Tibial nerve (tissue), 4 donors: ENCODE data around the gene SLC51A. TPM values are rescaled to one million over a fixed set of nuclear protein-coding genes. Genes with fewer than 3 reads are reported as not detected.
A peak's percentile ranks its signal among the peaks of the same experiment; 100 is the strongest.

Experiments used
- DNase-seq, 2 donors: peaks; one replicate each; pipeline ENCODE4 v3.0.0-alpha.2; 2019; ENCODE audit warnings: low spot score in 2 of 2
- H3K27ac ChIP-seq, 4 donors: fragments of 200-600 bp; sonication (generic) in 3 of 4; one replicate each; pipeline ENCODE4 v1.5.1; 2017 to 2019; ENCODE audit warnings: mild to moderate bottlenecking in 1 of 4
- H3K27me3 ChIP-seq, 2 donors: fragments of 200-600 bp; sonication (generic) in 1 of 2; one replicate each; pipeline versions ENCODE4 v1.5.1 to v1.6.0; 2017 to 2019
- H3K36me3 ChIP-seq, 3 donors: fragments of 200-600 bp; sonication (generic); one replicate each; pipeline ENCODE4 v1.5.1; 2018 to 2019
- H3K4me1 ChIP-seq, 4 donors: fragments of 200-600 bp; sonication (generic) in 3 of 4; one replicate each; pipeline ENCODE4 v1.5.1; 2017 to 2019
- H3K4me3 ChIP-seq, 4 donors: fragments of 200-600 bp; sonication (generic) in 3 of 4; one replicate each; pipeline ENCODE4 v1.5.1; 2017 to 2019; ENCODE audit warnings: mild to moderate bottlenecking in 1 of 4, moderate library complexity in 1 of 4
- H3K9me3 ChIP-seq, 4 donors: fragments of 200-600 bp; sonication (generic) in 3 of 4; one replicate each; pipeline ENCODE4 v1.5.1; 2017 to 2019
- EP300 ChIP-seq, 2 donors: sonication (generic); formaldehyde crosslinking; IDR thresholded peaks; one replicate each; pipeline ENCODE4 v1.6.1; 2017; ENCODE audit warnings: antibody characterized with exemption in 2 of 2, mild to moderate bottlenecking in 1 of 2
- POLR2A ChIP-seq, 2 donors: fragments of 450-650 bp; IDR thresholded peaks; one replicate each; pipeline ENCODE4 v1.6.1; 2017; ENCODE audit warnings: antibody characterized with exemption in 2 of 2, mild to moderate bottlenecking in 2 of 2, moderate library complexity in 2 of 2
- WGBS, 2 donors: methylation state at CpG; one replicate each; pipeline ENCODE4 v1.1.5; 2018; 5-methylcytosine and 5-hydroxymethylcytosine counted together
- total RNA-seq, 4 donors: library from RNA; depleted of rRNA; stranded (reverse); fragments of >200 nt; gene quantifications; one replicate each; pipeline ENCODE4 v1.1.0, GENCODE V29; 2016
- TF ChIP-seq, protein P1 (sequence below), 5 experiments: fragments of 200-600 bp in 3 of 5; fragments of 450-650 bp in 2 of 5; sonication (generic) in 3 of 5; IDR thresholded peaks; one replicate each; pipeline ENCODE4 v1.5.1; 2016 to 2019; ENCODE audit warnings: antibody characterized with exemption in 5 of 5, mild to moderate bottlenecking in 3 of 5, moderate library complexity in 2 of 5

SLC51A gene
- total RNA-seq, 4 donors from 2014 or later, result 0.30 to 0.66 TPM; not detected in 2

DNA sequence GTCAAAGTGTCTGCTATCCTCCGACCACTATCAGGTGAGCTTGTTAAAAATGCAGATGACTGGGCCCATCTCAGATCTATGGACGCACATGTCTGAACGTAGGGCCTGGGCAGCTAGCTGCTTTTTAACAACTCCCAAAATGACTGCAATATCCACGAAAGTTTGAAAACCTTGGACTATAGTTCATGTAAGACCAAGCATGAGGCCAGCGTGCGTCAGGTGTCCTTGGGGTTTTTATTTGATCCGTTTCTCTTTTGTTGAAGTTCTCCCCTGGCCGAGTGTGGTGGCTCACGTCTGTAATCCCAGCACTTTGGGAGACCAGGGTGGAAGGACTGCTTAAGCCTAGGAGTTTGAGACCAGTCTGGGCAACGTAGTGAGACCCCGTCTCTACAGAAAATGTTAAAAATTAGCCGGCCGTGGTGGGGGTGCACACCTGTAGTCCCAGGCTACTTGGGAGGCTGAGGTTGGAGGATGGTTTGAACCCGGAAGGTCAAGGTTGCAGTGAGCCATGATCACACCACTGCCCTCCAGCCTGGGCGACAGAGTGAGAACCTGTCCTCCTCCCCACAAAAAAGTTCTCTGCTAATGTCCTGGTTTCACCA, 9.5 kb downstream of the SLC51A start:
- Histone ChIP-seq H3K27ac (no peak overlapping the region), H3K4me3 (no peak overlapping the region), H3K36me3 (no peaks in the 10 kb centered on the region), H3K4me1 (peaks cover 0 to 16% (median 0%) of the 10 kb centered on the region in 4 donors), H3K9me3 (no peaks in the 10 kb centered on the region), H3K27me3 (no peaks in the 10 kb centered on the region)
- TF ChIP-seq POLR2A (IDR thresholded peaks at IDR 0.05) (no peak), EP300 (IDR thresholded peaks at IDR 0.05) (no peak)
- TF ChIP-seq, protein P1, sequence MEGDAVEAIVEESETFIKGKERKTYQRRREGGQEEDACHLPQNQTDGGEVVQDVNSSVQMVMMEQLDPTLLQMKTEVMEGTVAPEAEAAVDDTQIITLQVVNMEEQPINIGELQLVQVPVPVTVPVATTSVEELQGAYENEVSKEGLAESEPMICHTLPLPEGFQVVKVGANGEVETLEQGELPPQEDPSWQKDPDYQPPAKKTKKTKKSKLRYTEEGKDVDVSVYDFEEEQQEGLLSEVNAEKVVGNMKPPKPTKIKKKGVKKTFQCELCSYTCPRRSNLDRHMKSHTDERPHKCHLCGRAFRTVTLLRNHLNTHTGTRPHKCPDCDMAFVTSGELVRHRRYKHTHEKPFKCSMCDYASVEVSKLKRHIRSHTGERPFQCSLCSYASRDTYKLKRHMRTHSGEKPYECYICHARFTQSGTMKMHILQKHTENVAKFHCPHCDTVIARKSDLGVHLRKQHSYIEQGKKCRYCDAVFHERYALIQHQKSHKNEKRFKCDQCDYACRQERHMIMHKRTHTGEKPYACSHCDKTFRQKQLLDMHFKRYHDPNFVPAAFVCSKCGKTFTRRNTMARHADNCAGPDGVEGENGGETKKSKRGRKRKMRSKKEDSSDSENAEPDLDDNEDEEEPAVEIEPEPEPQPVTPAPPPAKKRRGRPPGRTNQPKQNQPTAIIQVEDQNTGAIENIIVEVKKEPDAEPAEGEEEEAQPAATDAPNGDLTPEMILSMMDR (IDR thresholded peaks at IDR 0.05), result no peak
- 85 to 94% methylated on average over 15 of the region's 15 CpGs for WGBS, 2 donors
- DNase-seq, result no peak

DNA sequence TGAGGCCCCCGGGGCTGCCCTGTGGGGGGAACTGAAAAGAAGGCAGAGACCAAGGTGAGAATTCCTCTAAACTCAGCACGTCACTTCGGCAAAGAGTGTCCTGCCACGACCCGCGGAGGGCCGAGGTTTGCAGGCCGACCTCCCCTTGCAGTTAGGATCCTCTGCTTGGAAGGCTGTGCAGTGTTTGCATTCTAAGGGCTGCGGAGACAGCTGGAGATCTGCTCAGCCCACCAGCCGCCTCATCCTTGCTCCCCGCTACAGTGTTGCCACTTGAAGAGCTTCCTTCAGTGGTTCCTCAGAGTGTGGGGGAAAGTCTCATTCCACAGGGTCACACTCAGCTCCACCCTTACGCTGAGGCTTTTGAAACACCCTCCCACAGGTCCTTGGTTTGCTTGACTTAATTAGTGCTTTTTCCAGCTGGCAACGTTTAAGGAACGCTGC, 10.8 kb downstream of the SLC51A start:
- H3K9me3 ChIP-seq, result no peaks in the 10 kb centered on the region
- no peak for TF ChIP-seq POLR2A (IDR thresholded peaks at IDR 0.05)
- TF ChIP-seq, protein P1 (IDR thresholded peaks at IDR 0.05), result no peak
- no peak for TF ChIP-seq EP300 (IDR thresholded peaks at IDR 0.05)
- WGBS, 2 donors, result 51 to 70% methylated on average over 14 of the region's 14 CpGs
- H3K27ac ChIP-seq, result no peak overlapping the region
- H3K36me3 ChIP-seq, result peaks cover 0 to 5% (median 0%) of the 10 kb centered on the region in 3 donors
- H3K4me3 ChIP-seq, result peak overlapping the region in 1 of 4 donors; percentile 4
- DNase-seq, result no peak
- no peaks in the 10 kb centered on the region for H3K27me3 ChIP-seq
- peaks cover 0 to 16% (median 0%) of the 10 kb centered on the region in 4 donors for H3K4me1 ChIP-seq

GRCh38 chr3:196227629-196228493, 11.5 kb downstream of the SLC51A start:
- DNase-seq, result no peak

DNA sequence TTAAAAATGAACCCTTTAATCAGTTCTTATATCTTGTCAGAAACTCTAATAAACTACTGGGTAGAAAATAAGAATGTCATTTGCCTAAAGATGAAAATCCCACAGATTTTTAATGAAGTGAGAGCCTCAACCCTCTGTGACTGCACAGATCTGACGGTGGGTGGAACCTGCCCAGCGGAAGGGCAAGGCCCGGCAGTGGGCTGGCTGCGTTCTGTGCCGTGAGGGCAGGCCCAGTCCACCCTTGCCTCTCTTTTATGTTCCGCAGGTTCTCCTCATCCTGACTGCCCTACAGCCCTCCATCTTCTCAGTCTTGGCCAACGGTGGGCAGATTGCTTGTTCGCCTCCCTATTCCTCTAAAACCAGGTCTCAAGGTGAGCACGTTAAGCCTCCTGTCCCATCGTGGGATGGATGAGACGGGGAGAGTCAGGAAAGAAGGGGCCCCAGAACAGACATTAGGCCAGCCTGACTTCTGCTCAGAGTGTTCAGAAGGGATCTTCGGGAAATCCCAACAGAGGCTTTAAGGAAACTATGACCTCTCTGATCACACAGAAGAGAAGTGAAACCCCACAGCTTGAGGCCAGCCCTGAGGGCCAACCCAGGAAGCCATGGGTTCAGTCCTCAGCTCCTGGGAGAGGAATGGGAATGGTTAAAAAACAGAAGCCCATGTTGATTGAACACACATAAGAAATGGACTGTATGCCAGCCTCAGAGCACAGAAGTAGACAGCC, 16.0 kb downstream of the SLC51A start:
- H3K9me3 ChIP-seq, result no peaks in the 10 kb centered on the region
- 91 to 95% methylated on average over 12 of the region's 12 CpGs for WGBS, 2 donors
- H3K27me3 ChIP-seq, result no peaks in the 10 kb centered on the region
- peaks cover 0 to 24% (median 0%) of the 10 kb centered on the region in 3 donors for H3K36me3 ChIP-seq
- no peak for DNase-seq
- TF ChIP-seq EP300 (IDR thresholded peaks at IDR 0.05) (no peak), POLR2A (IDR thresholded peaks at IDR 0.05) (no peak)
- TF ChIP-seq, protein P1 (IDR thresholded peaks at IDR 0.05), result no peak
- no peak overlapping the region for H3K27ac ChIP-seq
- H3K4me3 ChIP-seq, result no peak overlapping the region
- H3K4me1 ChIP-seq, result peaks cover 0 to 15% (median 0%) of the 10 kb centered on the region in 4 donors

More at GRCh38 chr3:196227629-196228493, 11.5 kb downstream of the SLC51A start:
- Histone ChIP-seq H3K36me3 (peaks cover 0 to 5% (median 0%) of the 10 kb centered on the region in 3 donors), H3K27me3 (no peaks in the 10 kb centered on the region), H3K4me3 (peak overlapping the region in 1 of 4 donors; percentile 4), H3K4me1 (peaks cover 0 to 16% (median 0%) of the 10 kb centered on the region in 4 donors), H3K27ac (no peak overlapping the region), H3K9me3 (no peaks in the 10 kb centered on the region)
- 42 to 56% methylated on average over 17 to 23 of the region's 24 CpGs for WGBS, 2 donors
- TF ChIP-seq EP300 (IDR thresholded peaks at IDR 0.05), result no peak
- TF ChIP-seq, protein P1 (IDR thresholded peaks at IDR 0.05), result no peak
